T-helper 1 cell treated with Interleukin-12 subunit alpha and Interleukin-12 subunit beta and Interleukin-4 antibody, amounts not matched to agents 30 μg/mL and 1 μg/mL, for 36 hours (primary cell): Measurements from ENCODE around the gene AGK.
"Not testable (repeated sequence)": the region's sequence is repeated elsewhere in the genome, so short reads cannot be mapped to it uniquely, and the experiment has no call there.

Experiments
- H3K27ac Mint-ChIP-seq: one replicate; pipeline ENCODE4 v1.8.0; 2021; ENCODE audit warnings: mild to moderate bottlenecking, mixed read lengths
- H3K27me3 Mint-ChIP-seq: one replicate; pipeline ENCODE4 v1.8.0; 2021; ENCODE audit warnings: low read depth, mixed read lengths
- H3K36me3 Mint-ChIP-seq: one replicate; pipeline ENCODE4 v1.8.0; 2021; ENCODE audit warnings: low read depth, mixed read lengths
- H3K4me1 Mint-ChIP-seq: one replicate; pipeline ENCODE4 v1.8.0; 2021; ENCODE audit warnings: low read depth, mixed read lengths
- H3K4me3 Mint-ChIP-seq: one replicate; pipeline ENCODE4 v1.8.0; 2021; ENCODE audit warnings: mild to moderate bottlenecking, moderate library complexity, mixed read lengths
- H3K9me3 Mint-ChIP-seq: one replicate; pipeline ENCODE4 v1.8.0; 2021; ENCODE audit warnings: mixed read lengths

Gene AGK

DNA sequence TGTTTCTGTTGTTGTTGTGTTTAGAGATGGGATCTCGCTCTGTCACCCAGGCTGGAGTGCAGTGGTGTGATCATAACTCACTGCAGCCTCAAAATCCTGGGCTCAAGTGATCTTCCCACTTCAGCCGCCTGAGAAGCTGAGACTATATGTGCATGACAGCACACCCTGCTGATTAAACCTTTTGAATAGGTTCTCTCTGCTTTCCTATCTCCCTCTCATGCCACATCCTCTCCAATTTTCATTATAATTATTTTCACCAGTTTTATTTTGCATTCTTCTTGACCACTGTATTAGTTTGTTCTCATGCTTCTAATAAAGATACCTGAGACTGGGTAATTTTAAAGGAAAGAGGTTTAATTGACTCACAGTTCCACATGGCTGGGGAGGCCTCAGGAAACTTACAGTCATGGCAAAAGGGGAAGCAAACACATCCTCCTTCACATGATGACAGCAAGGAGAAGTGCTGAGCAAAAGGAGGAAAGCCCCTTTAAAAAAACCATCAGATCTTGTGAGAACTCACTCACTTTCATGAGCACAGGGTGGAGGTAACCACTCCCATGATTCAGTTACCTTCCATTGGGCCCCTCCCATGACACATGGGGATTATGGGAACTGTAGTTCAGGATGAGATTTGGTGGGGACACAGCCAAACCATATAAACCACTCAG, 12.9 kb downstream of the AGK start:
- Mint-ChIP-seq H3K27me3 (no peaks in the 10 kb centered on the region), H3K27ac (peak overlapping the region; percentile 87), H3K9me3 (peaks cover 25% of the 10 kb centered on the region), H3K36me3 (peaks cover 80% of the 10 kb centered on the region), H3K4me1 (peaks cover 54% of the 10 kb centered on the region), H3K4me3 (no peak overlapping the region)

DNA sequence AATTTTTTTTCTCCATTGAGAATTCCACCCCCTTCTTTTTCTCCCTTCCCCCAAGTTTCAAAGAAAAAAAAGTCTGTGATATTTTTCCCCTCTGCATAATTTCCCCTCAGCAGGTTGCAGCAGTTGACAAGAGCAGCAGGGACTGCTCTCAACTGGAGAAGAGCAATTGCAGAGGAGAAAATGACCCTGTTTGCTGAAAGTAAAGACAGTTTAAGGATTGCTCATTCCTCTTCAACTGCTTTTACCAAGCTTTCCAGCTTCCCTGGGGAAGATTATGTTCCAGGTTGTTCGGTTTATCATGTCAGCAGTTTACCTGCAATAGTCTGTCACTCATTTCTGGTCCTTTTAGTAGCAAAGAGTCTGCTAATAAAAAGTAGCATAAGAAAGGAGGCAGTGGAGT, 16.2 kb downstream of the AGK start:
- H3K27me3 Mint-ChIP-seq = no peaks in the 10 kb centered on the region
- H3K4me3 Mint-ChIP-seq = no peak overlapping the region
- no peak overlapping the region for H3K27ac Mint-ChIP-seq
- H3K9me3 Mint-ChIP-seq = peaks cover 15% of the 10 kb centered on the region
- H3K36me3 Mint-ChIP-seq = peaks cover 66% of the 10 kb centered on the region
- peaks cover 37% of the 10 kb centered on the region for H3K4me1 Mint-ChIP-seq

DNA sequence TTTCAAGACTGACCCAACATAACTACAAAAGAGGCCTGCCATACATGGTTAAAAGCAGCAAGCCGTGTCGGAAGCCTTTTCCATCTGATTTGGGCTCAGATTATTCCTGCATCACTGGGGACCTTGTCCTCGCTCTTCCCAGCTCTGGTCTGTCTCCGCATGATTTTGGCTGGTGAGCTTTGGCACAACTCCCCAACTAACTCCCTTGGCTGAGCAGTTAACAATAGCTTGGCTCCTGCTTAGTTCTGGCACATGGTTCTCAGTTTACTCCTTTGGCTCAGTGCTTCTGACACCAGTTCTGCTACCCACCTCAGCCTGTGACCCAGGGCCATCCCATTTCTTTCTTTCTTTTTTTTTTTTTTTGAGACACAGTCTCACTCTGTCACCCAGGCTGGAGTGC, 17.0 kb downstream of the AGK start:
- H3K4me1 Mint-ChIP-seq = peaks cover 32% of the 10 kb centered on the region
- H3K27me3 Mint-ChIP-seq = no peaks in the 10 kb centered on the region
- peaks cover 67% of the 10 kb centered on the region for H3K36me3 Mint-ChIP-seq
- H3K4me3 Mint-ChIP-seq = no peak overlapping the region
- no peak overlapping the region for H3K27ac Mint-ChIP-seq
- H3K9me3 Mint-ChIP-seq = peaks cover 13% of the 10 kb centered on the region

DNA sequence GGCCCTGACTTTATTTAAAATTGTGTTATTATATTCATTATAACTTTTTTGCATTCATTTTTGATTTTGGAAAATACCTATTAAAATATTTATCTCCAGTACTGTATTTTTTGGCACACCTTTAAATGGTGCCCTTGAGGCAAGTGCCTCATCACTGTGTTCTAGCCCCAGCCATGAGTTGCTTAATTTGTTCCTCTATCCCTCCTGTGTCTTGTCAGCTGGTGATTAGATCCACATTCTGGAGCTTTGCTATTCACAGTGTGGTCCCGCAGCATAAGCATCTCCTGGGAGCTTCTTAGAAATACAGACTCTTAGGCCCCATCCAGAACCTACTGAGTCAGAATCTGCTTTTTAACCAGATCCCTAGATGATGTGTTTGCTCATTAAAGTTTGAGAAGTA, 19.8 kb downstream of the AGK start:
- H3K4me1 Mint-ChIP-seq = peaks cover 9% of the 10 kb centered on the region
- peaks cover 21% of the 10 kb centered on the region for H3K9me3 Mint-ChIP-seq
- H3K36me3 Mint-ChIP-seq = peaks cover 64% of the 10 kb centered on the region
- H3K27ac Mint-ChIP-seq = no peak overlapping the region
- H3K4me3 Mint-ChIP-seq = no peak overlapping the region
- no peaks in the 10 kb centered on the region for H3K27me3 Mint-ChIP-seq

DNA sequence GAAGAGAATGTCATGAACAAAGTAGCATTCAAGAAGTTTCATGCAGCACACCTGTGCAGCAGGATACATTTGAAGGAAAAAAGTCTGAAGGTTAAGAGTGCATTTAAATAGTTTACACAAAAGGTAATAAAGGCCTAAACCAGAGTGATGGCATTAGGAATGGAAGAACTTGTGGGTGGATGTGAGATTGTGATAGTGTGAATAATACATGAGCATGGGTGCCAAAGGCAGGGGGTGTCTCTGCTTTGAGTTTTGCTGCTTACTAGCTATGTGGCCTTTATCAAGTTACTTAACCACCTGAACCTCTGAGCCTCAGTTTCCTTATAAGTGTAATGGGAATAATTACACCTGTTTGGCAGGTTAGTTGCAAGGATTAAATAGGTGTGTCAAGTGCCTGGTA, 21.0 kb downstream of the AGK start:
- Mint-ChIP-seq H3K4me1 (peaks cover 1% of the 10 kb centered on the region), H3K36me3 (peaks cover 63% of the 10 kb centered on the region), H3K27ac (no peak overlapping the region), H3K9me3 (peaks cover 26% of the 10 kb centered on the region), H3K27me3 (no peaks in the 10 kb centered on the region), H3K4me3 (no peak overlapping the region)

- Mint-ChIP-seq H3K27ac (no peak overlapping the region), H3K27me3 (no peaks in the 10 kb centered on the region), H3K4me1 (peaks cover 1% of the 10 kb centered on the region), H3K9me3 (peaks cover 26% of the 10 kb centered on the region), H3K36me3 (peaks cover 62% of the 10 kb centered on the region), H3K4me3 (no peak overlapping the region)
These were observed 22.3 kb downstream of the AGK start for GRCh38 chr7:141573511-141573910.

DNA sequence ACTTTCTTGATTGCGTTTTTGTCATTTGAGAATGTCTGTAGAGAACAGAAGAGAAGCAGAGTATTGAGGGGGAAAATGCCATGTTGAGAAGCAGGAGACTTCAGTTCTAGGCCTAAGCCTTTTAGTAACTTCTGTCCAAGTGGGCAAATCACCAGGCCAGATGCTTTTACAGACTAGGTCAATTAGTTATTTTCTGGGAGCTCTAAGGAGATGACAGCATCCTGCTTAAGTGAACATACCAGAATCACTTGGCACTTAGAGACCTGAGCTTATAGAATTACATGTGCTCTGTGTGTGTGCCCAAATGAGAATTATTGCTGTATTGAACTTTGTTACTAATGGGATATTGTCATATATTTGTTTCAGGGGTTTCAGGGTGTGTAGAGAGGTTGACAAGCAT, 24.0 kb downstream of the AGK start:
- Mint-ChIP-seq H3K27me3 (no peaks in the 10 kb centered on the region), H3K9me3 (peaks cover 26% of the 10 kb centered on the region), H3K4me3 (no peak overlapping the region), H3K36me3 (peaks cover 60% of the 10 kb centered on the region), H3K4me1 (peaks cover 1% of the 10 kb centered on the region), H3K27ac (no peak overlapping the region)

DNA sequence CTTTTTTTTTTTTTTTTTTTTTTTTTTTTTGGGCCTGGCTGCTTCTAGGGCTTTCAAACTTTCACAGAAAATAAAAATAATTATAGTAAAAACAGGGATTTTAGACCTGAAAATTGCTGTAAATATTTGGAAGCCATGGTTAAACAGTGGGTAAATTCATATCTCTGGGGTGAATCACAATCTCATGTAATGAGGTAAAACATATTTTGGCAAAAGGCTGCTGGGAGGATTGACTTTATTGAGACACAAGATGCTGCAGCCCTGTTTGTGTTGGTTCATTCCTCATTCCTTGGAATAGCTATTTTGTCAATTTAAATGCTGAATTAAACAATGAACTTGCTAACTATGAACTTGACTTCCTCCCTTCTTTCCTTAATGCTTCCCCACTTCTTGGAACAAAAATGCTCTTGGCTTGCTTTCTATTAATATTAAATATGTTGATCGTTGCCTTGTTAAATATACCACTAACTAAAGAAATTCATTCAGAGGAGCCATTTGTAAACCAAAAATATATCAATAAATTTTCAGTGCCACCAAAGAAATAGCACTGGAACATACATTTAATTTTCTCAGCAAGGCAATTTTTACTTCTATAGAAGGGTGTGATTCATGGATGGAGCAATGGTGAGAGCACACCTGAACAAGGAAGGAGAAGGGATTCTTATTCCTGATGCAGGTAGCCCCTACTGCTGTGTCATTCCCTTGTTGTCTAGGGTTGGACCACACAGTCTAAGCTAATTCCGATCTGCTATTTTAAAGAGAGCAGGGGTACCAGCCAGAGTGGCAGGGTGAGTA, 24.6 kb downstream of the AGK start:
- Mint-ChIP-seq H3K27me3 (no peaks in the 10 kb centered on the region), H3K4me3 (no peak overlapping the region), H3K4me1 (peaks cover 1% of the 10 kb centered on the region), H3K36me3 (peaks cover 59% of the 10 kb centered on the region), H3K9me3 (peaks cover 26% of the 10 kb centered on the region), H3K27ac (no peak overlapping the region)

GRCh38 chr7:141577043-141577839, 26.0 kb downstream of the AGK start:
- Mint-ChIP-seq H3K4me3 (no peak overlapping the region), H3K9me3 (peaks cover 28% of the 10 kb centered on the region)

DNA sequence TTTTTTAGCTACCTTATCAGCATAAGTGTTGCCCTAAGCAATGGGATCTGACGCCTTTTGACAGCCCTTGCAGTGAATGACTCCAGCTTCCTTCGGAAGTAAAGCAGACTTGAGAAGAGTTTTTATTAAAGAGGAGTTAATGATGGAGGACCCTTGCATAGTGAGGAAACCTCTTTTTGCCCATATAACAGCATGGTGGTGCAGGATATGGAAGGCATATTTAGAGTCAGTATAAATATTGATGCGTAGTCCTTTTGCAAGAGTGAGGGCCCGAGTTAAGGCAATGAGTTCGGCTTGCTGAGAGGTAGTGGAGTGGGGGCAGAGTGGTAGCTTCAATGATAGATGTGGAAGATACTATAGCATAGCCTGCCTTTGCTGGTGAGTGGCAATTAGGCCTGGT, 28.7 kb downstream of the AGK start:
- H3K27me3 Mint-ChIP-seq, H3K4me1 Mint-ChIP-seq, H3K4me3 Mint-ChIP-seq, H3K27ac Mint-ChIP-seq: not testable (repeated sequence)
- Mint-ChIP-seq H3K9me3 (peaks cover 30% of the 10 kb centered on the region), H3K36me3 (peaks cover 27% of the 10 kb centered on the region)

More at GRCh38 chr7:141577043-141577839, 26.0 kb downstream of the AGK start:
- no peaks in the 10 kb centered on the region for H3K27me3 Mint-ChIP-seq
- peaks cover 48% of the 10 kb centered on the region for H3K36me3 Mint-ChIP-seq
- no peak overlapping the region for H3K27ac Mint-ChIP-seq
- no peaks in the 10 kb centered on the region for H3K4me1 Mint-ChIP-seq

GRCh38 chr7:141582063-141582462, 30.9 kb downstream of the AGK start:
- H3K27ac Mint-ChIP-seq, H3K27me3 Mint-ChIP-seq, H3K4me3 Mint-ChIP-seq: not testable (repeated sequence)
- H3K9me3 Mint-ChIP-seq = peaks cover 16% of the 10 kb centered on the region
- H3K4me1 Mint-ChIP-seq = peaks cover 24% of the 10 kb centered on the region
- H3K36me3 Mint-ChIP-seq = peaks cover 22% of the 10 kb centered on the region

- Mint-ChIP-seq H3K4me1 (peaks cover 30% of the 10 kb centered on the region), H3K36me3 (peaks cover 27% of the 10 kb centered on the region), H3K4me3 (no peak overlapping the region), H3K27ac (no peak overlapping the region), H3K27me3 (no peaks in the 10 kb centered on the region), H3K9me3 (peaks cover 23% of the 10 kb centered on the region)
These were observed 33.7 kb downstream of the AGK start for GRCh38 chr7:141584935-141585334.

DNA sequence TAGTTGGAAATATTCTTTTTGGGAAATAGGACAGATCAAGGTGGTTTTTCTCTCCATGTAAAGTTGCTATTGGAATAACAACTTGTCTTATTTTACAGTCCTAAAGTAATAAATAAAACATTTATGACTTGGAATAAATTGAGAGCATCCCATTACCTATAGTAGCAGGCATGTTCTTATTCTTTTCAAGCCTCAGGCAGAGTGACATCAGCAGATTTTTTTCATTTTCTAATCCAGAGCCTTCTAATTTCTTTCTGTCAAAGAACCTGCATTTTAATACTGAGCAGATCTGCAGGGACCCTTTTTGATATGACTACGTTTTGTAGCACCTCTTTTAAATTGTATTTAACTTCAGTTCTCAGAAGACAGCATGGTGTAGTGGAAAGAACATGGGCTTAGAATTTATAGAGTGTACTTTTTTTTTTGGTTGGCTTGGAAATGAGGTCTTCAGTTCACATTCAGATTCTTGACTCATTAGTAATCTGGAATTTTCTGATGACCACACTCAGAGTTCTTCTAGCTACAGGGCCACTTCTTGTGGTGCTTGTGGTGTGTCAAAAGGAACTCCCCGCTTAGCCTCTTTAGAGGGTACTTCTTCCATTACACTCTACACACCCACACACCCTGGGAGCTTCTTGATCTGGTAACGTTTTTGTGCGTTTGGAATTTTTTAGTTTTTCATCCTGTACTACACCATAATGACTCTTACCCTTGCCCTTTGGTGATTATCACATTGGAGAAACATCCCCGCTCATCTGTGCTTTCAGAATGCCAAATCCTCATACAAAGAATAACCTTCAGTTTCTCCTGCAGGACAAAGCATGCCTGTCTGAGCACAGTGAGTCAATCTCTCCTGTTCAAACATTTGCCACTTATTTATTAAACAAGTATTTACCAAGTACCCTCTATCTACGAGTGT, 34.6 kb downstream of the AGK start:
- no peaks in the 10 kb centered on the region for H3K27me3 Mint-ChIP-seq
- peak overlapping the region; percentile 72 for H3K27ac Mint-ChIP-seq
- peaks cover 38% of the 10 kb centered on the region for H3K4me1 Mint-ChIP-seq
- peaks cover 23% of the 10 kb centered on the region for H3K9me3 Mint-ChIP-seq
- H3K36me3 Mint-ChIP-seq = peaks cover 31% of the 10 kb centered on the region
- no peak overlapping the region for H3K4me3 Mint-ChIP-seq

DNA sequence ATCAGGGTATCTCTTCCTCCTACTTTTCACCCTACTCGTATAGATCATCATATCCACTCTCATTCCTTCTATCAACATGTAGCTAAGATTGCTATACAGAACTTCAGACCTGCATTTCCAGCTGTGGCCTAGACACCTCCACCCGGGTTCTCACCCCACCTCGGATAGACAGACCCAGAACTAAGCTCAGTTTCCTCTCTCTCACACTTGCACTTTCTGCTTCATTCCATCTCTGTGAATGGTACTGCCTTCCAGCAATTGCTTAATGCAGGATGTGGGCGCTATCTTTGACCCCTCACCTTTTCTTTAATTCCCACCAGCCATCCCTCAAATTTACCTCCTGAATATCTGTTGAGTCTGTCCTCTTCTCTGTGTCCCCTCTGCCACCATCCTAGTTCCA, 35.7 kb downstream of the AGK start:
- Mint-ChIP-seq H3K4me1 (peaks cover 41% of the 10 kb centered on the region), H3K27ac (peak overlapping the region; percentile 72)

More for the DNA sequence above, 35.7 kb downstream of the AGK start:
- peaks cover 23% of the 10 kb centered on the region for H3K9me3 Mint-ChIP-seq
- peaks cover 31% of the 10 kb centered on the region for H3K36me3 Mint-ChIP-seq
- peak overlapping the region; percentile 48 for H3K4me3 Mint-ChIP-seq
- H3K27me3 Mint-ChIP-seq = no peaks in the 10 kb centered on the region
